Vagina (tissue), 2 donors: ENCODE data around the gene FUBP3. TPM values are rescaled to one million over a fixed set of nuclear protein-coding genes. Genes with fewer than 3 reads are reported as not detected.

Experiments
- DNase-seq, 2 donors: peaks; one replicate each; pipeline ENCODE4 v3.0.0-alpha.2; 2017; ENCODE audit errors: extremely low spot score in 2 of 2
- H3K27ac ChIP-seq: fragments of 200-600 bp; sonication (generic); one replicate; pipeline ENCODE4 v1.5.1; 2019
- H3K27me3 ChIP-seq: fragments of 200-600 bp; sonication (generic); one replicate; pipeline ENCODE4 v1.5.1; 2019
- H3K36me3 ChIP-seq, 2 donors: fragments of 200-600 bp; sonication (generic); one replicate each; pipeline ENCODE4 v1.5.1; 2017 to 2019
- H3K4me1 ChIP-seq: fragments of 200-600 bp; sonication (generic); one replicate; pipeline ENCODE4 v1.5.1; 2019
- H3K4me3 ChIP-seq, 2 donors: fragments of 200-600 bp; sonication (generic); 1 replicate in 1 of 2; 2 replicates in 1 of 2; pipeline ENCODE4 v1.5.1; 2016 to 2019
- H3K9me3 ChIP-seq: fragments of 200-600 bp; sonication (generic); one replicate; pipeline ENCODE4 v1.5.1; 2019
- POLR2A ChIP-seq, 2 donors: fragments of 450-650 bp; IDR thresholded peaks; one replicate each; pipeline ENCODE4 v1.6.1; 2017; ENCODE audit warnings: antibody characterized with exemption in 2 of 2, mild to moderate bottlenecking in 2 of 2, moderate library complexity in 2 of 2
- POLR2AphosphoS5 ChIP-seq, 2 donors: sonication (generic); formaldehyde crosslinking; IDR thresholded peaks; one replicate each; pipeline ENCODE4 v1.9.0; 2017; ENCODE audit warnings: antibody characterized with exemption in 2 of 2, mild to moderate bottlenecking in 2 of 2, low read depth in 1 of 2; ENCODE audit not compliant: insufficient read depth in 1 of 2
- intact Hi-C: fragments of 100-400 bp; cut with DNase I; formaldehyde crosslinking; loops from one replicate; pipeline ENCODE4 v1.15.1; 2023
- total RNA-seq: library from RNA; depleted of rRNA; stranded (reverse); fragments of >200 nt; gene quantifications from one replicate; pipeline ENCODE4 v1.2.3, GENCODE V29; 2016
- TF ChIP-seq, protein P1 (sequence below), 3 experiments: fragments of 450-650 bp in 2 of 3; fragments of 200-600 bp in 1 of 3; sonication (generic) in 1 of 3; IDR thresholded peaks; one replicate each; pipeline ENCODE4 v1.5.1; 2017 to 2019; ENCODE audit warnings: antibody characterized with exemption in 3 of 3, mild to moderate bottlenecking in 2 of 3, moderate library complexity in 2 of 3

The FUBP3 gene
- total RNA-seq, 1 donor from 2014 or later: 33.6 TPM

DNA sequence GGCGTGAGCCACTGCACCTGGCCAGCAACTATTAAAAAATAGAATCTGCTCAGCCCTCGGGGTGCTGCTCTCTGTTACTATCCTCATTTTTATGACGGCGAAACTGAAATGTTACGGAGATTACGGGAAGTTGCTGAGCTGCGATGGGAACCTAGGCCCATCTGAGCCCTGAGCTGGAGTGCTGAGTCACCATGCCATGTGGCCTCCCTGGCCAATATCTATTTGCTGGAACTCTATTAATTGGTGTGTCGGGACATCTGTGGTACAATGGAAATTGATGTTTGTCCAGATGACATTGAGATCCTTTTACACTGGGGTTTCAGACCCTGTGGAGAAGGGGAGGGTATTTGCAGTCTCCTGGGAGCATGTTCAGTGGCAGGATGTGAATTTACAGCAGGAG lies 93.1 kb downstream of the FUBP3 start:
- Histone ChIP-seq H3K27ac (no peak overlapping the region), H3K9me3 (no peaks in the 10 kb centered on the region), H3K36me3 (no peaks in the 10 kb centered on the region), H3K4me3 (no peak overlapping the region), H3K27me3 (no peaks in the 10 kb centered on the region), H3K4me1 (no peaks in the 10 kb centered on the region)
- TF ChIP-seq, protein P1, sequence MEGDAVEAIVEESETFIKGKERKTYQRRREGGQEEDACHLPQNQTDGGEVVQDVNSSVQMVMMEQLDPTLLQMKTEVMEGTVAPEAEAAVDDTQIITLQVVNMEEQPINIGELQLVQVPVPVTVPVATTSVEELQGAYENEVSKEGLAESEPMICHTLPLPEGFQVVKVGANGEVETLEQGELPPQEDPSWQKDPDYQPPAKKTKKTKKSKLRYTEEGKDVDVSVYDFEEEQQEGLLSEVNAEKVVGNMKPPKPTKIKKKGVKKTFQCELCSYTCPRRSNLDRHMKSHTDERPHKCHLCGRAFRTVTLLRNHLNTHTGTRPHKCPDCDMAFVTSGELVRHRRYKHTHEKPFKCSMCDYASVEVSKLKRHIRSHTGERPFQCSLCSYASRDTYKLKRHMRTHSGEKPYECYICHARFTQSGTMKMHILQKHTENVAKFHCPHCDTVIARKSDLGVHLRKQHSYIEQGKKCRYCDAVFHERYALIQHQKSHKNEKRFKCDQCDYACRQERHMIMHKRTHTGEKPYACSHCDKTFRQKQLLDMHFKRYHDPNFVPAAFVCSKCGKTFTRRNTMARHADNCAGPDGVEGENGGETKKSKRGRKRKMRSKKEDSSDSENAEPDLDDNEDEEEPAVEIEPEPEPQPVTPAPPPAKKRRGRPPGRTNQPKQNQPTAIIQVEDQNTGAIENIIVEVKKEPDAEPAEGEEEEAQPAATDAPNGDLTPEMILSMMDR (IDR thresholded peaks at IDR 0.05): no peak
- TF ChIP-seq POLR2AphosphoS5 (IDR thresholded peaks at IDR 0.05; ENCODE audit: insufficient read depth in 1 of 2, low read depth in 1 of 2) (no peak), POLR2A (IDR thresholded peaks at IDR 0.05) (no peak)
- DNase-seq: no peak
- intact Hi-C loops: loop anchor here (2.0 kb wide), 1 partner anchor 44 kb away; no protein-coding TSS in a partner anchor

DNA sequence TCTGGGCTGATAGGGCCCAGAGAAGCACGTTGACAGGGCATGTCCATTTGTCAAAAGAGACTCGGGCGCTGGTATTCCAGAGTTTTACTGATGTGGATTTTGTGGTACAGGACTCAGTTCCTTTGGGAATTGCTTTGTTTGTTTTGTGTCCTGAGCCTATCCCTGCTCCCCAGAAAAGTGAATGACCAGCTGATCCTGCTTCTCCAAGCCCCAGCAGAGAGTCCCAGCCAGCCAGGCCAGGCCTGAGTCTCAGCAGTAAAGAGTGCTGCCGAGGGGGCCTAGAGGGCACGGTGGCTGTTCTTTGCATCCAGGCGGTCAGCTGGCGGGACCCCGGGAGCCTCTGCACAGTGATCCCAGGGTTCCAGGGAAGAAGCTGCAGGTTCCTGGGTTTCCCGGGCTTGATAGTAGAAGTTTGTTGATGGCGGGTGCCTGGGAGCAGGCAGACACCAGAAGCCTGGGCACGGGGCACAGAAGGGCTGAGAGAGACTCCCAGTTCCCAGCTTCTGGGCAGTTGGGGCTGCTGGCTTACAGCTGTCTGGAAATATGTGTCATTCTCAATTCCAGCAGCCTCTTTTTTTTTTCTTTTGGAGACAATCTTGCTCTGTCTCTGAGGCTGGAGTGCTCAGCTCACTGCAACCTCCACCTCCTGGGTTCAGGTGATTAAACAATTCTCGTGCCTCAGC lies 93.7 kb downstream of the FUBP3 start:
- Histone ChIP-seq H3K4me3 (no peak overlapping the region), H3K27me3 (no peaks in the 10 kb centered on the region), H3K36me3 (no peaks in the 10 kb centered on the region), H3K9me3 (no peaks in the 10 kb centered on the region), H3K27ac (no peak overlapping the region), H3K4me1 (no peaks in the 10 kb centered on the region)
- intact Hi-C loops: loop anchor here (2.0 kb wide), 1 partner anchor 44 kb away; no protein-coding TSS in a partner anchor
- no peak for DNase-seq
- no peak for TF ChIP-seq POLR2AphosphoS5 (IDR thresholded peaks at IDR 0.05; ENCODE audit: insufficient read depth in 1 of 2, low read depth in 1 of 2)
- TF ChIP-seq, protein P1 (IDR thresholded peaks at IDR 0.05): no peak
- TF ChIP-seq POLR2A (IDR thresholded peaks at IDR 0.05): no peak

DNA sequence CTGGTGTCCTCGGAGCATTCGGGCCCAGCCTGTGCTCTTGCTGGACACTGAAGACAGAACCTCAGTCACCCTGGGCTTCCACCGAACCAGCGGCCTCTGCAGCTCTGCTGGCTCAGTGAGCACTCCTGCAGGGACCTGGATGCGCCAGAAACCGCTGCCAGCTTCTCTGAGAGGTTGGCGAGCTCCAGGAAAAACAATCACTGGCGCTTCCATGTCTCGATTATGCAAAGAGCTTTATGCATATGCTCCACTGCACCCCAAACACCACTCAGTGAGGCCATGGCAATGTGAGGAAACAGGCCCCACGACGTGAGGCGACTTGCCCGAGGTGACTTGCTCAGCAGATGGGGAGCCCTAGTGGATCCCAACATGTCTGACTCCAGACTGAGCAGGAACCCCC lies 96.0 kb downstream of the FUBP3 start:
- Histone ChIP-seq H3K9me3 (no peaks in the 10 kb centered on the region), H3K27me3 (no peaks in the 10 kb centered on the region), H3K36me3 (no peaks in the 10 kb centered on the region), H3K4me1 (no peaks in the 10 kb centered on the region), H3K4me3 (no peak overlapping the region), H3K27ac (no peak overlapping the region)
- TF ChIP-seq POLR2A (IDR thresholded peaks at IDR 0.05) (no peak), POLR2AphosphoS5 (IDR thresholded peaks at IDR 0.05; ENCODE audit: insufficient read depth in 1 of 2, low read depth in 1 of 2) (no peak)
- TF ChIP-seq, protein P1 (IDR thresholded peaks at IDR 0.05): no peak
- DNase-seq: no peak
- intact Hi-C loops: no loop called here

- TF ChIP-seq, protein P1 (IDR thresholded peaks at IDR 0.05): no peak
- TF ChIP-seq POLR2AphosphoS5 (IDR thresholded peaks at IDR 0.05; ENCODE audit: insufficient read depth in 1 of 2, low read depth in 1 of 2): no peak
- TF ChIP-seq POLR2A (IDR thresholded peaks at IDR 0.05): no peak
- no peaks in the 10 kb centered on the region for H3K27me3 ChIP-seq
- H3K4me1 ChIP-seq: peaks cover 15% of the 10 kb centered on the region
- H3K4me3 ChIP-seq: no peak overlapping the region
- H3K9me3 ChIP-seq: no peaks in the 10 kb centered on the region
- intact Hi-C loops: no loop called here
- H3K27ac ChIP-seq: no peak overlapping the region
- no peaks in the 10 kb centered on the region for H3K36me3 ChIP-seq
- no peak for DNase-seq
Observed at GRCh38 chr9:130677252-130677651, 97.9 kb downstream of the FUBP3 start.
